ENCODE measurements around the gene CRYL1. TPM values are rescaled to one million over a fixed set of nuclear protein-coding genes. Genes with fewer than 3 reads are reported as not detected.

The CRYL1 gene
- total RNA-seq, 1 donor: 21.3 TPM

GRCh38 chr13:20394169-20394501, 131.5 kb downstream of the CRYL1 start:
- no peak for DNase-seq (ENCODE audit: low read depth)
- H3K4me3 ChIP-seq (ENCODE audit: low read depth, low read length): no peak overlapping the region
- TF ChIP-seq, protein P1, sequence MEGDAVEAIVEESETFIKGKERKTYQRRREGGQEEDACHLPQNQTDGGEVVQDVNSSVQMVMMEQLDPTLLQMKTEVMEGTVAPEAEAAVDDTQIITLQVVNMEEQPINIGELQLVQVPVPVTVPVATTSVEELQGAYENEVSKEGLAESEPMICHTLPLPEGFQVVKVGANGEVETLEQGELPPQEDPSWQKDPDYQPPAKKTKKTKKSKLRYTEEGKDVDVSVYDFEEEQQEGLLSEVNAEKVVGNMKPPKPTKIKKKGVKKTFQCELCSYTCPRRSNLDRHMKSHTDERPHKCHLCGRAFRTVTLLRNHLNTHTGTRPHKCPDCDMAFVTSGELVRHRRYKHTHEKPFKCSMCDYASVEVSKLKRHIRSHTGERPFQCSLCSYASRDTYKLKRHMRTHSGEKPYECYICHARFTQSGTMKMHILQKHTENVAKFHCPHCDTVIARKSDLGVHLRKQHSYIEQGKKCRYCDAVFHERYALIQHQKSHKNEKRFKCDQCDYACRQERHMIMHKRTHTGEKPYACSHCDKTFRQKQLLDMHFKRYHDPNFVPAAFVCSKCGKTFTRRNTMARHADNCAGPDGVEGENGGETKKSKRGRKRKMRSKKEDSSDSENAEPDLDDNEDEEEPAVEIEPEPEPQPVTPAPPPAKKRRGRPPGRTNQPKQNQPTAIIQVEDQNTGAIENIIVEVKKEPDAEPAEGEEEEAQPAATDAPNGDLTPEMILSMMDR (IDR thresholded peaks at IDR 0.05; ENCODE audit: insufficient read depth, low read length): no peak

DNA sequence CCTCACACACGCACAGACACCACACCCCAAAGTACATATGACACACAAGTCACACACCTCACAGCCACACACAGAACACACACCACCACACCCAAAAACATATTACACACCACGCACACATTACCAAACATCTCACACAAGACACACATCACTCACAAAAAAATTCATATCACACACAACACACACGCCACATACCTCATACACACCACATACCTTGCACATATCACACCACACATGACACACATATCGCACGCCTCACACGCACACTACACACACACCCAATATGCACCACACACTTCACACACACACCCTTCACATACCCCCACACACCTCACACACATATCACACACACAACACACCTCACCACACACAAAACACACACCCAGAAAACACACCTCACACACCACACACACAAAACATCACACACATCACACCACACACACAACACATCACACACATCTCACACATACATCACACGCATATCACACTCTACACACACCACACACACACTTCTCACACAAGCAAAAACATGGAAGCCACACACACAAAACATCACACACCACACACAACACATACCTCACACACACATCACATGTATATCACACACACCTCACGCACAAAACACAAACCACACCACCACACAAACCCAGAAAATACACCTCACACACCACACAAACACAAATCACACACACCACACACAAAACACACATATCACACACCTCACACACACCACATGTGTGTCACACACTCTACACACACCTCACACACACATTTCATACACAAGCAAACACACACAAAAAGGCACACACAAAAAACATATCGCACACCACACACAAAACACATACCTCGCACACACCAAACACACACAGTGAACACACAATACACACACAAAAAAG, 132.1 kb downstream of the CRYL1 start:
- H3K4me3 ChIP-seq (ENCODE audit: low read depth, low read length): no peak overlapping the region
- TF ChIP-seq, protein P1 (IDR thresholded peaks at IDR 0.05; ENCODE audit: insufficient read depth, low read length): no peak
- no peak for DNase-seq (ENCODE audit: low read depth)

GRCh38 chr13:20392530-20392929, 133.1 kb downstream of the CRYL1 start:
- no peak overlapping the region for H3K4me3 ChIP-seq (ENCODE audit: low read depth, low read length)
- no peak for DNase-seq (ENCODE audit: low read depth)
- TF ChIP-seq, protein P1 (IDR thresholded peaks at IDR 0.05; ENCODE audit: insufficient read depth, low read length): no peak

DNA sequence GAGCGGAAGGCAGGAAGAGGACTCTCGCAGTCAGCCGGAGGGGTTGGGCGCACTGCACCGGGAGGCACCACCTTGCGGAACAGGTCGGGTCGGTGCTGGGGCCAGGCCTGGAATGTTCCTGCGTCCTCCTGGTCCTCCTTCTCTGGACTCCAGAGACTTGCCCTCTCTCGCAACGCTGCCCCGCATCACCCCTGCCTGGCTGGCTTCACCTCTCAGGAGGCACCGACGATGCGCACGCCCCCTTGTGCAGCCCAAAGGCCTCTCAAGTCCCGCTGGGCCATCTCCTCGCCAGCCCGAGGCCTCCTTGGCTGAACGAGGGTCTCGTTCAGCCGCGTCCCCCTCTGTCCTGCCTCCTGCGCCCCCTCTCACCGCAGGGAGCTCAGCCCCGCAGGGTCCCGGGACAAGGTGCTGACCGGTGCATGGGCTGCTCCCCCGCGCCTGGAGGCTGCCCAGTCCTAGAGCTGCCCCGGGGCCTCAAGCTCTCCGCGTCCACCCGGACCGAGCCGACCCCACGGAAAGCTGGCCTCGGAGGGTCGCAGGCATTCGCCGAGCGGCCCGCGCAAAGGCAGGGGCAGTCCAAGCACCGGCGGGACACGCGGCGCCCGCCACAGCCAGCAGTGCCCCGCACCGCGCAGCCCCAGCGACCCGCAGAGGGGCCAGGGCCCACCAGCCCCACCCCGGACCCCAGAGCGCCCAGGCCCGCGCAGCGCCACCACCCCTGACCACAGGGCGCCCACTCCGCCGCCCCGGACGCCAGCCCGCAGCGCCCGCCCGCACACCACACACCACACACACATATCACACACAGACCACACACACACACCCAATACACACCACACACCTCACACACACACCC, 133.8 kb downstream of the CRYL1 start:
- DNase-seq (ENCODE audit: low read depth): no peak
- TF ChIP-seq, protein P1 (IDR thresholded peaks at IDR 0.05; ENCODE audit: insufficient read depth, low read length): no peak
- H3K4me3 ChIP-seq (ENCODE audit: low read depth, low read length): no peak overlapping the region

DNA sequence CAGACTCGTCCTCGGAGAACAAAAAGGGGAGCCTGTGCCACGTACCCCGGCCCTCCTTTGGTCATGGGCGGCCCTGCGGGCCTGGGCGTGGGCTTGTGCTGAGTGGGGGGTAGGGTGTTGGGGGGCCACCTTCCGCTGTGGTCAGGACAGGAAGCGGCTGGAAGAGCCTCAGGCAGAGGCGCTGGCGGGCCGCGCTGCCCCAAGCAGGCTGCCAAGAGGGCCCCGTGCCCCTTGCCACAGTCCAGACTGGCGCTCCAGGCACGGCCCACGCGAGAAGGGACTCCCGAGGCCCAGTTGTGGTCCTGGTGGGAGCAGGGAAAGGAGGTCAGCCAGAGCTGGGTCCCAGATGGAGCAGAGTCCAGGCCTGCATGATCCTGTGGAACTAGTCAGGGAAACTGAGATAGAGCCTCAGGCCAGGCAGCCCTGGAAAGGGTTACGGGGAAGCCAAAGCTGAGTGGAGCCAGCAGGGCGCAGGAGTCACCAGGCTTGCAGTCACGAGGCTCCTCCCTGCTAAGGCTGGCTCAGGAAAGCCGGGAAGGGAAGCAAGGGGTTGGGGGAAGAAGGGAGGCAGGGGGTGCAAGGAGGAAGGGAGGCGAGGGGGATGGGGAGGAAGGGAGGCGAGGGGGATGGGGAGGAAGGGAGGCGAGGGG, 135.0 kb downstream of the CRYL1 start:
- no peak for DNase-seq (ENCODE audit: low read depth)
- no peak overlapping the region for H3K4me3 ChIP-seq (ENCODE audit: low read depth, low read length)
- TF ChIP-seq, protein P1 (IDR thresholded peaks at IDR 0.05; ENCODE audit: insufficient read depth, low read length): no peak

DNA sequence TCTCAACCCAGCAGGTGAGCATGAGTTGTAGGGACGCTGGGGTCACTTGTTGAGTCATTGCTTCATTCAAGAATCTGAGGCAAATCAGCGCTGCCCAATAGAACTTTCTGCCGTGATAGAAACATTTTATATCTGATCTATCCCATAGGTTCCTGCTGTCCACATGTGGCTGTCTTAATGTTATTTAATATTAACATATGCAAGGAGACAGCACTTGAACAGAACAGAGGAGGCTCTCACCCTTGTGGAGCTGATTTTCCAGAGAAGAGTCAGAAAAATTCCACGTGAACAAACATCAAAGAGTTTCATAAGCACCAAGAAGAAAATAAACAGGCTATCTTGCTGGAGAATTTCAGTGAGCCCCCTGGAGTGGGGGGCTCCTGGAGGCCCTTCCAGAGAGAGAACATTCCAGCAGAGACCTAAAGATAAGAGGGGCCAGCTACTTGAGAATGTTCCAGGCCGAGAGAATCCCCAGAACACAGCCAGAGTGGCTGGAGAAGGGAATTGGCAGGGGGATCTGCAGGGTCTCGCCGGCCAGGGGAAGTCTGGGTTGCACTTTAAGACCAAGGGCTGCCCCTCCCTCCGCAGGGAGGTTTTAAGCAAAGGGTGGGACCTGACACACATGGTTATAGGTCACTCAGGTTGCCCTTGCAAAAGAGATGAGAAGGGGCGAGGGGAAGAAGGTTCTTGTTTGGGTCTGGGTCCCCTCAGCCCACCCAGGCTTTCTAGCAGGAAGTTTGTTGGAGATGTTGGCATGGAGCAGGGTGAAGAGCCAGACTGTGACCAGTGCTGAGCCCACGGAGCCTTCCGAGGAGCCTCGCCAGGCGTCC, 135.7 kb downstream of the CRYL1 start:
- TF ChIP-seq, protein P1 (IDR thresholded peaks at IDR 0.05; ENCODE audit: insufficient read depth, low read length): no peak
- no peak for DNase-seq (ENCODE audit: low read depth)
- H3K4me3 ChIP-seq (ENCODE audit: low read depth, low read length): no peak overlapping the region

Measured in fibroblast of the aortic adventitia (primary cell).